ENCODE data around the gene EVC2.

EVC2 gene

GRCh38 chr4:5568336-5568735 lies 140.0 kb downstream of the EVC2 start:
- Histone ChIP-seq H3K9me3 (ENCODE audit: insufficient read depth, low read length) (no peaks in the 10 kb centered on the region), H3K36me3 (ENCODE audit: insufficient read depth, insufficient read length, low read length) (peaks cover 46% of the 10 kb centered on the region), H3K9ac (ENCODE audit: insufficient read length, low read depth) (no peak overlapping the region), H3K27me3 (ENCODE audit: insufficient read depth, insufficient read length) (no peaks in the 10 kb centered on the region), H3K4me1 (ENCODE audit: insufficient read depth, insufficient read length) (no peaks in the 10 kb centered on the region), H3K4me3 (ENCODE audit: insufficient read length, low read depth) (no peak overlapping the region)
- DNase-seq (ENCODE audit: low read depth, low spot score): no peak
- TF ChIP-seq YY1 (IDR thresholded peaks at IDR 0.05; ENCODE audit: insufficient read depth, insufficient read length) (no peak), SUZ12 (IDR thresholded peaks at IDR 0.05; ENCODE audit: extremely low read depth, insufficient read depth, insufficient read length) (no peak), ZNF274 (IDR thresholded peaks at IDR 0.05; ENCODE audit: low read depth, low read length) (no peak)

- peaks cover 48% of the 10 kb centered on the region for H3K36me3 ChIP-seq (ENCODE audit: insufficient read depth, insufficient read length, low read length)
- no peaks in the 10 kb centered on the region for H3K9me3 ChIP-seq (ENCODE audit: insufficient read depth, low read length)
- no peak overlapping the region for H3K9ac ChIP-seq (ENCODE audit: insufficient read length, low read depth)
- no peak overlapping the region for H3K4me3 ChIP-seq (ENCODE audit: insufficient read length, low read depth)
- no peak for TF ChIP-seq YY1 (IDR thresholded peaks at IDR 0.05; ENCODE audit: insufficient read depth, insufficient read length)
- TF ChIP-seq ZNF274 (IDR thresholded peaks at IDR 0.05; ENCODE audit: low read depth, low read length): no peak
- TF ChIP-seq SUZ12 (IDR thresholded peaks at IDR 0.05; ENCODE audit: extremely low read depth, insufficient read depth, insufficient read length): no peak
- no peaks in the 10 kb centered on the region for H3K27me3 ChIP-seq (ENCODE audit: insufficient read depth, insufficient read length)
- no peaks in the 10 kb centered on the region for H3K4me1 ChIP-seq (ENCODE audit: insufficient read depth, insufficient read length)
- no peak for DNase-seq (ENCODE audit: low read depth, low spot score)
Observed at GRCh38 chr4:5566991-5567390, 141.4 kb downstream of the EVC2 start.

DNA sequence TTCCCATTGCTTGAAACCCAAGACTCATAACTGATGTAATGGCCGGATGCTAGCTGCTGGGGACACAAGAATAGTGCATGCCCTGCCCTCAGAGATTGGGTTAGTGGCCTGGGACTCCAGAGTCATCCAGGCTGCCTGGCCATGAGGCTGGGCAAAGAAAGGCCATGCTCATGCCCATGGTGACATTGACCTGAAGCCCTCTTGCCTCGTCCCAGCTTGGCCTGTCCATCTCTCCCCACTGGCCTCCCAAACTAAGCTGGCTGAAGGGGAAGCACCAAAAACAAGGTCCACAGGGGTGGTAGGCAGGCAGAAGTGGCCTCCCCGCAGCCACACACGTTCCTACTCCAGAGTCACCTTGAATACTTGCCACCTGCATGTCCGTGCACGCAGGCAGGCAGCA lies 141.8 kb downstream of the EVC2 start:
- no peak overlapping the region for H3K4me3 ChIP-seq (ENCODE audit: insufficient read length, low read depth)
- no peaks in the 10 kb centered on the region for H3K4me1 ChIP-seq (ENCODE audit: insufficient read depth, insufficient read length)
- no peaks in the 10 kb centered on the region for H3K9me3 ChIP-seq (ENCODE audit: insufficient read depth, low read length)
- no peak for TF ChIP-seq SUZ12 (IDR thresholded peaks at IDR 0.05; ENCODE audit: extremely low read depth, insufficient read depth, insufficient read length)
- TF ChIP-seq ZNF274 (IDR thresholded peaks at IDR 0.05; ENCODE audit: low read depth, low read length): no peak
- no peak for TF ChIP-seq YY1 (IDR thresholded peaks at IDR 0.05; ENCODE audit: insufficient read depth, insufficient read length)
- no peak for DNase-seq (ENCODE audit: low read depth, low spot score)
- no peak overlapping the region for H3K9ac ChIP-seq (ENCODE audit: insufficient read length, low read depth)
- H3K27me3 ChIP-seq (ENCODE audit: insufficient read depth, insufficient read length): no peaks in the 10 kb centered on the region
- H3K36me3 ChIP-seq (ENCODE audit: insufficient read depth, insufficient read length, low read length): peaks cover 49% of the 10 kb centered on the region

GRCh38 chr4:5563856-5564255 lies 144.5 kb downstream of the EVC2 start:
- peaks cover 50% of the 10 kb centered on the region for H3K36me3 ChIP-seq (ENCODE audit: insufficient read depth, insufficient read length, low read length)
- TF ChIP-seq YY1 (IDR thresholded peaks at IDR 0.05; ENCODE audit: insufficient read depth, insufficient read length): no peak
- TF ChIP-seq ZNF274 (IDR thresholded peaks at IDR 0.05; ENCODE audit: low read depth, low read length): no peak
- no peak for TF ChIP-seq SUZ12 (IDR thresholded peaks at IDR 0.05; ENCODE audit: extremely low read depth, insufficient read depth, insufficient read length)
- DNase-seq (ENCODE audit: low read depth, low spot score): no peak
- no peaks in the 10 kb centered on the region for H3K27me3 ChIP-seq (ENCODE audit: insufficient read depth, insufficient read length)
- no peaks in the 10 kb centered on the region for H3K4me1 ChIP-seq (ENCODE audit: insufficient read depth, insufficient read length)
- no peaks in the 10 kb centered on the region for H3K9me3 ChIP-seq (ENCODE audit: insufficient read depth, low read length)
- no peak overlapping the region for H3K9ac ChIP-seq (ENCODE audit: insufficient read length, low read depth)
- no peak overlapping the region for H3K4me3 ChIP-seq (ENCODE audit: insufficient read length, low read depth)

- peaks cover 47% of the 10 kb centered on the region for H3K36me3 ChIP-seq (ENCODE audit: insufficient read depth, insufficient read length, low read length)
- DNase-seq (ENCODE audit: low read depth, low spot score): no peak
- H3K27me3 ChIP-seq (ENCODE audit: insufficient read depth, insufficient read length): no peaks in the 10 kb centered on the region
- H3K9ac ChIP-seq (ENCODE audit: insufficient read length, low read depth): no peak overlapping the region
- H3K4me3 ChIP-seq (ENCODE audit: insufficient read length, low read depth): no peak overlapping the region
- H3K9me3 ChIP-seq (ENCODE audit: insufficient read depth, low read length): no peaks in the 10 kb centered on the region
- no peaks in the 10 kb centered on the region for H3K4me1 ChIP-seq (ENCODE audit: insufficient read depth, insufficient read length)
- no peak for TF ChIP-seq YY1 (IDR thresholded peaks at IDR 0.05; ENCODE audit: insufficient read depth, insufficient read length)
- TF ChIP-seq SUZ12 (IDR thresholded peaks at IDR 0.05; ENCODE audit: extremely low read depth, insufficient read depth, insufficient read length): no peak
- no peak for TF ChIP-seq ZNF274 (IDR thresholded peaks at IDR 0.05; ENCODE audit: low read depth, low read length)
Observed at GRCh38 chr4:5562476-5562875, 145.9 kb downstream of the EVC2 start.

DNA sequence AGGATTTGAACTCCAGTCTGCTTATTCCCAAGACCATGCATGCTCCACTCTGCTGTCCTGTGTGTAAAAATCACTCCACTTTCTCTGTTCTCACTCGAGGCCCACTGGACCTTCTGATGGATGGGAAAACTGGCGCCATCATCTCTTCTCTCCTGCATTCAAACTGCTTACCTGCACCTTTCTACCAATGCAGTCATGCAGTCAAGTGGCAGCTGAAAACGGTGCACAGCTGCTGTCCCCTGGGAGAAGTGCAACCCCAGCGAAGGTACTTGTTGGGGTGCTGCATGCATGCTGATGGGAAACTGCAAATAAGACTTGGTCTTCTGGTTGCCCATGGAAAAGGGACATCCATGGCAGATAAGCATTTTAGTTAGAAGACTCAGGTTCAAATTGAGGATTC lies 147.1 kb downstream of the EVC2 start:
- H3K4me3 ChIP-seq (ENCODE audit: insufficient read length, low read depth): no peak overlapping the region
- no peak overlapping the region for H3K9ac ChIP-seq (ENCODE audit: insufficient read length, low read depth)
- peaks cover 45% of the 10 kb centered on the region for H3K36me3 ChIP-seq (ENCODE audit: insufficient read depth, insufficient read length, low read length)
- H3K27me3 ChIP-seq (ENCODE audit: insufficient read depth, insufficient read length): no peaks in the 10 kb centered on the region
- H3K4me1 ChIP-seq (ENCODE audit: insufficient read depth, insufficient read length): no peaks in the 10 kb centered on the region
- H3K9me3 ChIP-seq (ENCODE audit: insufficient read depth, low read length): no peaks in the 10 kb centered on the region
- TF ChIP-seq ZNF274 (IDR thresholded peaks at IDR 0.05; ENCODE audit: low read depth, low read length) (no peak), SUZ12 (IDR thresholded peaks at IDR 0.05; ENCODE audit: extremely low read depth, insufficient read depth, insufficient read length) (no peak), YY1 (IDR thresholded peaks at IDR 0.05; ENCODE audit: insufficient read depth, insufficient read length) (no peak)
- no peak for DNase-seq (ENCODE audit: low read depth, low spot score)

DNA sequence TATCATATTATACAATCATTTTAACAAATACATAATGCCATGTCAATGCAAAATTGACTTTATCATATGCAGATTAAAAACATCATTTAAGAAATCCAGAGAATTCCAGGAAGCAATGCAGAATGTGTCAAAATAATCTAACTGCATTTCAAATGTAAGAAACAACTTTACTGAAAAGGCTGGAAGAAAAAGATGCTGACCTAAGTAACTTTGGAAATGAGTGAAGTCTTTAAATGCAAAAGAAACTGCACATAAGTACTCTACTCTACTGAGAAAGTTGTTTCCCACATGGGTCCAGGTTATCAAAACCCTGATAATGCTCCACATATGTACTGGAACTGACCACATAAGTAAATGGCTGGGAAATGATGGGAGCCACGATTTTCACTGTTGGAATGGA lies 149.9 kb downstream of the EVC2 start:
- Histone ChIP-seq H3K9ac (ENCODE audit: insufficient read length, low read depth) (no peak overlapping the region), H3K9me3 (ENCODE audit: insufficient read depth, low read length) (no peaks in the 10 kb centered on the region), H3K36me3 (ENCODE audit: insufficient read depth, insufficient read length, low read length) (peaks cover 25% of the 10 kb centered on the region), H3K27me3 (ENCODE audit: insufficient read depth, insufficient read length) (no peaks in the 10 kb centered on the region), H3K4me3 (ENCODE audit: insufficient read length, low read depth) (no peak overlapping the region), H3K4me1 (ENCODE audit: insufficient read depth, insufficient read length) (no peaks in the 10 kb centered on the region)
- no peak for TF ChIP-seq ZNF274 (IDR thresholded peaks at IDR 0.05; ENCODE audit: low read depth, low read length)
- TF ChIP-seq SUZ12 (IDR thresholded peaks at IDR 0.05; ENCODE audit: extremely low read depth, insufficient read depth, insufficient read length): no peak
- no peak for TF ChIP-seq YY1 (IDR thresholded peaks at IDR 0.05; ENCODE audit: insufficient read depth, insufficient read length)
- DNase-seq (ENCODE audit: low read depth, low spot score): no peak
